Measurements from ENCODE around the gene CFAP20DC.
"Not testable (repeated sequence)": the region's sequence is repeated elsewhere in the genome, so short reads cannot be mapped to it uniquely, and the experiment has no call there.

CFAP20DC gene

GRCh38 chr3:58962040-58962651 is 87.7 kb downstream of the CFAP20DC start:
- no peak for DNase-seq

- DNase-seq = no peak
Measured at GRCh38 chr3:58955308-58955707, 94.5 kb downstream of the CFAP20DC start.

- no peak for DNase-seq
Measured at GRCh38 chr3:58953288-58953687, 96.5 kb downstream of the CFAP20DC start.

GRCh38 chr3:58952128-58952917 is 97.5 kb downstream of the CFAP20DC start:
- no peak for DNase-seq

GRCh38 chr3:58948018-58948417 is 101.8 kb downstream of the CFAP20DC start:
- no peak for DNase-seq

- no peak for DNase-seq
Measured at GRCh38 chr3:58946875-58947274, 103.0 kb downstream of the CFAP20DC start.

- DNase-seq = no peak
Measured at GRCh38 chr3:58938057-58938456, 111.8 kb downstream of the CFAP20DC start.

- no peak for DNase-seq
Measured at GRCh38 chr3:58924578-58924977, 125.2 kb downstream of the CFAP20DC start.

GRCh38 chr3:58900386-58900785 is 149.4 kb downstream of the CFAP20DC start:
- DNase-seq = no peak

- no peak for DNase-seq
Measured at GRCh38 chr3:58899953-58900298, 149.9 kb downstream of the CFAP20DC start.

GRCh38 chr3:58899159-58899952 is 150.5 kb downstream of the CFAP20DC start:
- peak; percentile 39 for DNase-seq

- DNase-seq = no peak
Measured at GRCh38 chr3:58898513-58898912, 151.3 kb downstream of the CFAP20DC start.

GRCh38 chr3:58897646-58898045 is 152.2 kb downstream of the CFAP20DC start:
- no peak for DNase-seq

GRCh38 chr3:58895678-58896077 is 154.1 kb downstream of the CFAP20DC start:
- not testable (repeated sequence) for DNase-seq

- DNase-seq = not testable (repeated sequence)
Measured at GRCh38 chr3:58892526-58892925, 157.3 kb downstream of the CFAP20DC start.

GRCh38 chr3:58888087-58888486 is 161.7 kb downstream of the CFAP20DC start:
- DNase-seq = no peak

- no peak for DNase-seq
Measured at GRCh38 chr3:58884453-58884852, 165.4 kb downstream of the CFAP20DC start.

- DNase-seq = no peak
Measured at GRCh38 chr3:58880182-58880581, 169.6 kb downstream of the CFAP20DC start.

GRCh38 chr3:58874795-58875194 is 175.0 kb downstream of the CFAP20DC start:
- DNase-seq = no peak

GRCh38 chr3:58874248-58874741 is 175.5 kb downstream of the CFAP20DC start:
- DNase-seq = no peak

GRCh38 chr3:58868097-58868779 is 181.6 kb downstream of the CFAP20DC start:
- no peak for DNase-seq

- DNase-seq = no peak
Measured at GRCh38 chr3:58867621-58868020, 182.2 kb downstream of the CFAP20DC start.

GRCh38 chr3:58866079-58866478 is 183.7 kb downstream of the CFAP20DC start:
- no peak for DNase-seq

Data from CD4-positive, alpha-beta T cell treated with Interleukin-17A for 1 hour (primary cell).